ENCODE data around the gene ZRANB1. TPM values are rescaled to one million over a fixed set of nuclear protein-coding genes. Genes with fewer than 3 reads are reported as not detected.
"Not testable (repeated sequence)": the region's sequence is repeated elsewhere in the genome, so short reads cannot be mapped to it uniquely, and the experiment has no call there.

Gene ZRANB1
- total RNA-seq, 2 experiments from 2014 or later = 9.5 to 10.1 TPM

- H3K27me3 Mint-ChIP-seq = no peaks in the 10 kb centered on the region
- H3K36me3 Mint-ChIP-seq (ENCODE audit: low read depth) = peaks cover 44% of the 10 kb centered on the region
- ChIA-PET POLR2A (interaction anchor here (0.6 kb wide), 1 partner anchor 21 kb away, joined by 3 read pairs; no protein-coding TSS in a partner anchor), CTCF (interaction anchor here (1.2 to 3.6 kb wide), 2 partner anchors 9 to 73 kb away, joined by 3 to 16 read pairs; no protein-coding TSS in a partner anchor)
- DNase-seq = no peak
- ATAC-seq = no peak
- H3K27ac Mint-ChIP-seq = peak overlapping the region; percentile 40
- TF ChIP-seq CTCF (IDR thresholded peaks at IDR 0.05) = no peak
- no peak overlapping the region for H3K4me3 Mint-ChIP-seq
- peaks cover 20% of the 10 kb centered on the region for H3K4me1 Mint-ChIP-seq (ENCODE audit: low read depth)
- no peaks in the 10 kb centered on the region for H3K9me3 Mint-ChIP-seq
- intact Hi-C loops (cut with micrococcal nuclease) = no loop called here
Observed at GRCh38 chr10:124983321-124983720, 41.4 kb downstream of the ZRANB1 start.

GRCh38 chr10:124984376-124984775 lies 42.5 kb downstream of the ZRANB1 start:
- no peak for TF ChIP-seq CTCF (IDR thresholded peaks at IDR 0.05)
- Mint-ChIP-seq H3K27ac (no peak overlapping the region), H3K27me3 (no peaks in the 10 kb centered on the region), H3K36me3 (ENCODE audit: low read depth) (peaks cover 43% of the 10 kb centered on the region), H3K4me1 (ENCODE audit: low read depth) (peaks cover 22% of the 10 kb centered on the region), H3K4me3 (no peak overlapping the region), H3K9me3 (no peaks in the 10 kb centered on the region)
- CTCF ChIA-PET = interaction anchor here (3.6 kb wide), 1 partner anchor 8 kb away, joined by 16 read pairs; no protein-coding TSS in a partner anchor
- intact Hi-C loops (cut with micrococcal nuclease) = no loop called here
- POLR2A ChIA-PET = no interaction called here
- no peak for DNase-seq
- ATAC-seq = no peak

GRCh38 chr10:124985162-124985561 lies 43.2 kb downstream of the ZRANB1 start:
- peaks cover 40% of the 10 kb centered on the region for H3K36me3 Mint-ChIP-seq (ENCODE audit: low read depth)
- ATAC-seq = no peak

GRCh38 chr10:124987788-124988187 lies 45.9 kb downstream of the ZRANB1 start:
- no peaks in the 10 kb centered on the region for H3K27me3 Mint-ChIP-seq
- intact Hi-C loops (cut with micrococcal nuclease) = no loop called here
- no peak for TF ChIP-seq CTCF (IDR thresholded peaks at IDR 0.05)
- ATAC-seq = no peak
- CTCF ChIA-PET = no interaction called here
- H3K36me3 Mint-ChIP-seq (ENCODE audit: low read depth) = peaks cover 37% of the 10 kb centered on the region
- peaks cover 17% of the 10 kb centered on the region for H3K4me1 Mint-ChIP-seq (ENCODE audit: low read depth)
- DNase-seq = no peak
- POLR2A ChIA-PET = no interaction called here
- H3K27ac Mint-ChIP-seq = no peak overlapping the region
- H3K4me3 Mint-ChIP-seq = no peak overlapping the region
- H3K9me3 Mint-ChIP-seq = no peaks in the 10 kb centered on the region

More at GRCh38 chr10:124985162-124985561, 43.2 kb downstream of the ZRANB1 start:
- H3K27me3 Mint-ChIP-seq = no peaks in the 10 kb centered on the region
- no peak overlapping the region for H3K27ac Mint-ChIP-seq
- DNase-seq = no peak
- CTCF ChIA-PET = interaction anchor here (0.6 to 3.6 kb wide), 2 partner anchors 7 to 85 kb away, joined by 3 to 16 read pairs; no protein-coding TSS in a partner anchor
- H3K4me1 Mint-ChIP-seq (ENCODE audit: low read depth) = peaks cover 17% of the 10 kb centered on the region
- no peak for TF ChIP-seq CTCF (IDR thresholded peaks at IDR 0.05)
- POLR2A ChIA-PET = no interaction called here
- H3K9me3 Mint-ChIP-seq = no peaks in the 10 kb centered on the region
- H3K4me3 Mint-ChIP-seq = no peak overlapping the region
- intact Hi-C loops (cut with micrococcal nuclease) = no loop called here

- CTCF ChIA-PET; H3K4me3 Mint-ChIP-seq; H3K27me3 Mint-ChIP-seq; POLR2A ChIA-PET; ATAC-seq; H3K9me3 Mint-ChIP-seq; DNase-seq; intact Hi-C loops (cut with micrococcal nuclease); H3K4me1 Mint-ChIP-seq (ENCODE audit: low read depth): not testable (repeated sequence)
- H3K36me3 Mint-ChIP-seq (ENCODE audit: low read depth) = peaks cover 28% of the 10 kb centered on the region
- peak overlapping the region; percentile 43 for H3K27ac Mint-ChIP-seq
Observed at GRCh38 chr10:124988753-124989152, 46.8 kb downstream of the ZRANB1 start.
